PFSK-1 (cell line): ENCODE measurements around the gene FOXN3.

Source experiments
- FOXP2 ChIP-seq: optimal IDR thresholded peaks from 2 replicates; pipeline ENCODE3; 2011; ENCODE audit warnings: borderline replicate concordance, control low read depth, inconsistent platforms; ENCODE audit not compliant: insufficient read depth; ENCODE audit errors: extremely low read length, extremely low read depth
- POLR2AphosphoS5 ChIP-seq: IDR thresholded peaks from 2 replicates; pipeline ENCODE4 v1.6.1; 2012; ENCODE audit warnings: low read depth, mild to moderate bottlenecking, control low read depth, low read length, moderate library complexity
- REST ChIP-seq, 2 experiments: IDR thresholded peaks; 2 replicates each; pipeline versions ENCODE4 v1.6.1 to v1.8.0; 2011 to 2012; ENCODE audit warnings: low read depth in 2 of 2, low read length in 2 of 2, control low read depth in 1 of 2, inconsistent platforms in 1 of 2, mild to moderate bottlenecking in 1 of 2, moderate library complexity in 1 of 2; ENCODE audit not compliant: insufficient read depth in 1 of 2
- SIN3A ChIP-seq: IDR thresholded peaks from 2 replicates; pipeline ENCODE4 v1.6.1; 2012; ENCODE audit warnings: mild to moderate bottlenecking, low read length, moderate library complexity, borderline replicate concordance; ENCODE audit not compliant: insufficient read depth
- TAF1 ChIP-seq: IDR thresholded peaks from 2 replicates; pipeline ENCODE4 v1.6.1; 2012; ENCODE audit warnings: low read length, control low read depth, borderline replicate concordance; ENCODE audit not compliant: insufficient read depth

FOXN3 gene

GRCh38 chr14:89182326-89182725, 234.7 kb downstream of the FOXN3 start:
- no peak for TF ChIP-seq TAF1
- no peak for TF ChIP-seq POLR2AphosphoS5
- TF ChIP-seq REST (IDR thresholded peaks at IDR 0.05; ENCODE audit: insufficient read depth in 1 of 2, low read depth in 2 of 2, low read length in 2 of 2): no peak
- no peak for TF ChIP-seq SIN3A
- no peak for TF ChIP-seq FOXP2

GRCh38 chr14:89180546-89180945, 236.5 kb downstream of the FOXN3 start:
- TF ChIP-seq SIN3A (no peak), REST (IDR thresholded peaks at IDR 0.05; ENCODE audit: insufficient read depth in 1 of 2, low read depth in 2 of 2, low read length in 2 of 2) (no peak), TAF1 (no peak), FOXP2 (no peak), POLR2AphosphoS5 (no peak)

- TF ChIP-seq REST (IDR thresholded peaks at IDR 0.05; ENCODE audit: insufficient read depth in 1 of 2, low read depth in 2 of 2, low read length in 2 of 2) (no peak), SIN3A (no peak), TAF1 (no peak), FOXP2 (no peak), POLR2AphosphoS5 (no peak)
Measured at GRCh38 chr14:89179891-89180404, 237.1 kb downstream of the FOXN3 start.

GRCh38 chr14:89178800-89179535, 238.1 kb downstream of the FOXN3 start:
- no peak for TF ChIP-seq POLR2AphosphoS5
- no peak for TF ChIP-seq TAF1

GRCh38 chr14:89178376-89178775, 238.7 kb downstream of the FOXN3 start:
- TF ChIP-seq SIN3A (no peak), FOXP2 (no peak), POLR2AphosphoS5 (no peak), REST (IDR thresholded peaks at IDR 0.05; ENCODE audit: insufficient read depth in 1 of 2, low read depth in 2 of 2, low read length in 2 of 2) (no peak), TAF1 (no peak)
